OCI-LY7 (cell line): ENCODE data around the gene MYPN.

Source experiments
- EZH2phosphoT487 ChIP-seq: fragments of 200-600 bp; sonication (generic); IDR thresholded peaks from 2 replicates; pipeline ENCODE4 v1.6.1; 2018; ENCODE audit warnings: low read depth, borderline replicate concordance, mild to moderate bottlenecking, mixed run types, antibody characterized with exemption, low read length, moderate library complexity, mixed read lengths
- TF ChIP-seq, protein P1 (sequence below): fragments of 200-600 bp; sonication (generic); conservative IDR thresholded peaks from 2 replicates; pipeline ENCODE4 v1.5.1; 2014; ENCODE audit warnings: mild to moderate bottlenecking, antibody characterized with exemption, low read length, moderate library complexity, mixed read lengths

DNA sequence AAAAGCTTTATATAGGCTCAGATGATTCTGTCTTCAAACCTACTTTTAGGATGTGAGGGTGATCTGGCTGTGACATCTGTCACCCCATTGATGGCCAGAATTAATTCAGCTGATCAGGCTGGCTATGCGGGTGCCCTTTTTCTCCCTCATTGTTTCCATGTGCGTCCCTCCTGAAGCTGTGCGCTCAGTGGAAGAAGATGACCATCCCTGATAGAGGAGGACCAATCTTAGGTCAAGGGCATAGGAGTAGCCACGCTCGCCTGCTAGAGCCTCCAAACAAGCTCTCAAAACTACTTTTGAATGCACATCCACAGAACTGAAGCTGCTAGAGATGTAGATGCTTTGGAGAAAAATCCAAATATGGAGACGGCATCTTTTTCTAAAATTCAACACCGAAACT lies 48.7 kb downstream of the MYPN start:
- TF ChIP-seq, protein P1, sequence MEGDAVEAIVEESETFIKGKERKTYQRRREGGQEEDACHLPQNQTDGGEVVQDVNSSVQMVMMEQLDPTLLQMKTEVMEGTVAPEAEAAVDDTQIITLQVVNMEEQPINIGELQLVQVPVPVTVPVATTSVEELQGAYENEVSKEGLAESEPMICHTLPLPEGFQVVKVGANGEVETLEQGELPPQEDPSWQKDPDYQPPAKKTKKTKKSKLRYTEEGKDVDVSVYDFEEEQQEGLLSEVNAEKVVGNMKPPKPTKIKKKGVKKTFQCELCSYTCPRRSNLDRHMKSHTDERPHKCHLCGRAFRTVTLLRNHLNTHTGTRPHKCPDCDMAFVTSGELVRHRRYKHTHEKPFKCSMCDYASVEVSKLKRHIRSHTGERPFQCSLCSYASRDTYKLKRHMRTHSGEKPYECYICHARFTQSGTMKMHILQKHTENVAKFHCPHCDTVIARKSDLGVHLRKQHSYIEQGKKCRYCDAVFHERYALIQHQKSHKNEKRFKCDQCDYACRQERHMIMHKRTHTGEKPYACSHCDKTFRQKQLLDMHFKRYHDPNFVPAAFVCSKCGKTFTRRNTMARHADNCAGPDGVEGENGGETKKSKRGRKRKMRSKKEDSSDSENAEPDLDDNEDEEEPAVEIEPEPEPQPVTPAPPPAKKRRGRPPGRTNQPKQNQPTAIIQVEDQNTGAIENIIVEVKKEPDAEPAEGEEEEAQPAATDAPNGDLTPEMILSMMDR = no peak
- no peak for TF ChIP-seq EZH2phosphoT487
